Fibroblast of skin of scalp (primary cell): ENCODE measurements around the gene ARHGDIA.

Experiments used
- DNase-seq: peaks from one replicate; pipeline ENCODE4 v3.0.0-alpha.2; 2013

ARHGDIA gene

DNA sequence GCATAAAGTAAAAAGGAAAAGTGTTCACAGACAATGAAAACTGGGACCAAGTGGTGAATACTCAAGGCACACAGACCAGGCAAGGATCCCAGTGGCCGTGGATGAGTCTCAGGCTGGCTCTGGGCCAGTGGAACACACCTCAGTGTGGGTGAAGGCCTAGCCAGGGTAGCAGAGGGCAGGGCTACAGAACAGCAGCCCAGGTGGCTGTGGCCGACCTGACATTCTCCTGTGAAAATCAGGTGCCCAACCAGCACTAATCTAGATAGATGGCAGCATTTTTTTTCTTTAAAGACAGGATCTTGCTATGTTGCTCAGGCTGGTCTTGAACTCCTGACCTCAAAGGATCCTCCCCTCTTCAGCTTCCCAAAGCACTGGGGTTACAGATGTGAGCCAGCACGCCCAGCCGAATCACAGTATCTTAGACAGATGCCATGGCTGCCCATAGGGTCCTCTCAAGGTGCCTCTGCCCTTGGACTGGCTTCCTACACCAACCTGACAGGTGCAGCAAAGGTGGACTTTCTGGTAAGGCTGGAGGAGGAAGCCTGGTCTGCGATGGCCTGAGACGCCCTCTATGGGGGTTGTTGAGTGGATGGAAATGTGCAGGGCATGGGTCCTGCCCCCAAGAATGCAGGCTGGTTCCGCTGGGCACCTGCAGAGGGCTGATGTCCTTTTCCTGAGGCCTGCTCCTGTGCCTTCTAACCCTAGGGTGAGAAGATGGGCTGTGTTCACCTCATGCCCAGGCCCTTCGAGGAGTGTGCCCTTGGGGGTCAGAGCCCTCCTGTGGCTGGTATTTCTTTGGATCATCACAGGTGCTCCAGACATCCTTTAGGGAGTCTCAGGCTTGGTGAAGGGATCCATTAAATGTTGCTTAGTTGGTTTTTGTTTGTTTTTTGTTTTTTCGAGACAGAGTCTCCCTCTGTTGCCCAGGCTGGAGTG lies 7.0 kb downstream of the ARHGDIA start:
- DNase-seq = no peak

DNA sequence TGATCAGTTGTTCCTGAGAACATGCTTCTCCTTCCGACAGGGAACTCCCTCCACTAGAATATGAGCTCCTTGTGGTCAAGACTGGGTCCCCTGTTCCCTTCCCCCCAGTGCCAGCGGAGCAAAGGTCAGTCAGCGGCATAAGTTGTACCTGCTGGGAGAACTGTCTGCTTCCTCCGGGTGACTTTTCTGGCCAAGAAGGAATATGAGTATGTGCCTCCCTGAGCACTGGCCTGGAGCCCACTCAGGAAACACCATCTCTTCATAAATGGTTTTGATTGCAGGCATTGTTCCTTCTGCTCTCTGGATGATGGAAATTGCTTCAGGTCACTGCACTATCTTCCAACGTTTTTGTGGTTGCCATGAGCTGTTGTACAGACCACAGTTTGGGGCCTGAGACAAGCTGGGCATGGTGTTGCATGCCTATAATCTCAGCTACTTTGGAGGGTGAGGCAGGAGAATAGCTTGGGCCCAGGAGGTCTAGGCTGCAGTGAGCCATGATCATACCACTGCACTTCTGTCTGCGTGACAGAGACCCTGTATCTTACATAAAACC lies 7.9 kb downstream of the ARHGDIA start:
- no peak for DNase-seq

DNA sequence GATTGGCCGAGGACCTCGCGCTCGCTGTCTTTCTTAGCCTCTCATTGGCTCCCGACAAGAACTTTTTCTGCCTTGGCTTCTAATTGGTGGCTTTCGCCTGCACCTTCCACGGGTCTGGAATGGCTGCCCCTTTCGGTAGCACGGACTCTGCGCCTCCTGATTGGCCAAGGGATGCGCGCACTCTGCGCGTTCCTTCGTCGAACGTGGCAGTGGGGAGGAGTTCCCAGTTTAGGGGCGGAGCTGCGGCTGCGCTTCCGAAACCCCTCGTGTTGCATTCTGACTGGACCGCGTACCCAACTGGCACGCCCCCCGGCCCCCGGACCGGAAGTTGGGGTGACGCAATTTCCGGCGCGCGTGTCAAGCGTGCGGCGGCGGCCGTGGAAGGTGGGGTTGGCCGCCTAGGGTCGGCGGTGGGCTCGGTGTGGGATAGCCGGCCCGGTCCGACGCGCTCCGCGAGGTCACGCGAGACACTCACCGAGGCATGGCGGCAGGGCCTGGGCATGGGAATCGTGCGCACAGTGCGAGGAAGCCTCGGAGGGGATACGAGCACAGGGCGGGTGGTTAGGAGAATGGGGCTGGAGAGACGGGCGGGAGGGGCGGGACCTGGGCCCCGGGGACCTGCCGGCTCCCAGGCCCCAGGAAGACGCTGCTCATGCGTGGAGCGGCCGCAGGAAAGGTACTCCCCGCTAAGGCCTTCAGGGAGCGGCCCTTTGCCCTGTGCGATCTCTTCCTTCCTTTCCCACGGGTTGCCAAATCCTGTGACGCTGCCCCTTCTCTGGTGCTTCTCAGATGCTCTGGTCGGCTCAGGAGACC lies 10.2 kb downstream of the ARHGDIA start:
- peak; percentile 100 for DNase-seq

GRCh38 chr17:81859906-81860755 lies 11.0 kb downstream of the ARHGDIA start, which contains the start of gene P4HB:
TSS of gene P4HB (minus strand) at chr17:81860535. CDS start at chr17:81860471, 64 bp downstream.
- no peak for DNase-seq

DNA sequence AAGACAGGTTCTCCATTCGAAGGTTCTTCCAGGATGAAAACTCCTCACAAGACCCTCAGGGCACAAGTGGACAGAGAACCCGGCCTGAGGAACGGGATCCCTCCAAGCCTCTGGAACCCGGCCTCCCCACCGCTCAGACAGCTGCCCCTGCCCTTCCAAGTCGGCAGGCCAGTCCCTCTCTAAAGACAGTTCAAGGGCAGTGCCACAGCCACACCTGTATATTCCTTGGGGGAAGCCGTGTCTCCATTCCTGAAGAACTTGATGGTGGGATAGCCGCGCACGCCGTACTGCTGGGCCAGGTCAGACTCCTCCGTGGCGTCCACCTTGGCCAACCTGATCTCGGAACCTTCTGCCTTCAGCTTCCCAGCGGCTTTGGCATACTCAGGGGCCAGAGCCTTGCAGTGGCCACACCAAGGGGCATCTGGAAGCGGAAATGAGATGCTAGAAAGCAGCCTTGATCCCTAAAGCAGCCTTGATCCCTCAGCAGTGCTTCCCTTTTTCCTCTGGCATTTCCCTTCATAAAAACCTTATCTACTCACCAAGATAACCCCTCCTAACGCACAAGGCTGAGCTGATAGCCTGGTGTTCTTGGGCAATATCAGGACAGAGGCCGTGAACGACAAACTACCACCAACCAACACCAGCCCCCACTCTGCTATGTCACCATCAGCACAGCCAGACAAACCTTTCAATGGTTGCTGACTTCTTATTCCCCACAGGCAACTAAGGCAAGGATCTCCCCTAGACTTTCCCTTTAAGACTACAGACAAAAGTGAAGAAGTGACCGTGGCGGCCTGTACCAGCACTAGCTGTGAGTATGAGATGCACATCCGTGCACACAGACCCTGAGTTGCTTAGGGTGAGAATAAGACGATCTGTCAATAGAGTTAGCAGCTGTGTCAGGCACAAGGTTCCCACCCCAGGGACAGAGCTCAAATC lies 11.9 kb downstream of the ARHGDIA start:
- DNase-seq = no peak

DNA sequence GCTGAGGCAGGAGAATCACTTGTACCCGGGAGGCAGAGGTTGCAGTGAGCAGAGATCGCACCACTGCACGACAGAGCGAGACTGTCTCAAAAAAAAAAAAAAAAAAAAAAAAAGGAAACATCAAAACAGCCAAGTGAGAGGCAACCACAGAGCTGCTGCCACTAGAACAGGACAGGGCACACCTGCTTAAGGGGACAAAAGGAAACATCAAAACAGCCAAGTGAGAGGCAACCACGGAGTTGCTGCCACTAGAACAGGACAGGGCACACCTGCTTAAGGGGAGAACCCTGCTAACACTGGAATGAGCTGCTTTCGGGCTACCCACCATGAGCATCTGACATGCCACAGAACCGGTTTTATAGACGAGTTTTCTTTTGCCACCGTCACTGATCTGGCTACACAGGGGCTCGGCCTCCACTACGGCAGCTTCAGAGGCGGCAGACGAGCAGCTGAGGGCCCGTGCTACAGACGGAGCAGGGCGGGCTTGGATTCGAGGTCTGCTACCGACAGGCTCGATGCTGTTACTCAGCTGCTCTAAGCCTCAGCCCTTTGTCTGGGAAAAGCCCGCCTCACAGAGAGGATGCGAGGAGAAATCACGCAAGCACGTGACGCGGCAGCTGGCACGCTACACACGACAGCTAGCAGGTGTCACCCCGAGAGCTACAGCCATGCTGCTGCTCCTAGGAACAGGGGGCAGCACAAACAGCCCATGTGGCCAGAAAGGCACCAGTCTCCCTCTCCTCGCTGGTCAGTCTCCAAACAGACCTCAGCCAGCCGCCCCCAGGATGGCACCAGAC lies 12.8 kb downstream of the ARHGDIA start:
- no peak for DNase-seq

DNA sequence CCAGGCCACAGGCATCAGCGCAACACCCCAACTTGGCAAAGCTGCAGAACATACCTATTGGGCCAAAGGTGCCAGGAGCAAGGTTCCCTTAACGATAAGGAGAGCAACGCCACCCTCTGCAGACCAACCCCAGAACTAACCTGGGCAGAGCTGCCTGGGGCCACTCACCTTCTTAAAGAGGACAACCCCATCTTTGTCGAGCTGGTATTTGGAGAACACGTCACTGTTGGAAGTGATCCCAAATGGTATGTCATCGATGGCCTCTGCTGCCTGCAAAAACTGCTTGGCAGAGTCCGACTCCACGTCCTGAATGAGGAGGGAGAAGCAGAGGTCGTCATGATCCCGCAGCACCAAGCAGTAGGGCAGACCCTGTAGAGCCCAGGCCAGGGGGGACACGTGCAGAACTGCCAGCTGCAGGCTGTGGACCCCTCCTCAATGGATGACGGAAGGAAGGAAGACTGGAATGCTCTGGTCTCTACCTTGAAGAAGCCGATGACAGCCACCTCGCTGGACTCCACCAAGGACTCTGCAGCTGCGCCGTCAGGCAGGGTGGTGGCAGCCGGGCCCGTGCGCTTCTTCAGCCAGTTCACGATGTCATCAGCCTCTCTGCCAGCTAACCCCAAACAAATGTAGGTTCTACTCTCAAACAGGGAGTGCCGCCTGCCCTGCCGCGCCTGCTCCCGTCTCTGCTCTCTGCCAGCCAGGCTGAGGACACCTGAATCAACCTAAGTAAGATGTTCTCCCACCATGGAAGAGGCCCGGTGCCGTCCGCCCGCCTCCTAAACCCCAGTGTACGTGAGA lies 16.0 kb downstream of the ARHGDIA start:
- no peak for DNase-seq

GRCh38 chr17:81852237-81852636 lies 18.9 kb downstream of the ARHGDIA start:
- DNase-seq = no peak

GRCh38 chr17:81851423-81851822 lies 19.7 kb downstream of the ARHGDIA start:
- no peak for DNase-seq

- DNase-seq = no peak
Observed at GRCh38 chr17:81849457-81849856, 21.7 kb downstream of the ARHGDIA start.

DNA sequence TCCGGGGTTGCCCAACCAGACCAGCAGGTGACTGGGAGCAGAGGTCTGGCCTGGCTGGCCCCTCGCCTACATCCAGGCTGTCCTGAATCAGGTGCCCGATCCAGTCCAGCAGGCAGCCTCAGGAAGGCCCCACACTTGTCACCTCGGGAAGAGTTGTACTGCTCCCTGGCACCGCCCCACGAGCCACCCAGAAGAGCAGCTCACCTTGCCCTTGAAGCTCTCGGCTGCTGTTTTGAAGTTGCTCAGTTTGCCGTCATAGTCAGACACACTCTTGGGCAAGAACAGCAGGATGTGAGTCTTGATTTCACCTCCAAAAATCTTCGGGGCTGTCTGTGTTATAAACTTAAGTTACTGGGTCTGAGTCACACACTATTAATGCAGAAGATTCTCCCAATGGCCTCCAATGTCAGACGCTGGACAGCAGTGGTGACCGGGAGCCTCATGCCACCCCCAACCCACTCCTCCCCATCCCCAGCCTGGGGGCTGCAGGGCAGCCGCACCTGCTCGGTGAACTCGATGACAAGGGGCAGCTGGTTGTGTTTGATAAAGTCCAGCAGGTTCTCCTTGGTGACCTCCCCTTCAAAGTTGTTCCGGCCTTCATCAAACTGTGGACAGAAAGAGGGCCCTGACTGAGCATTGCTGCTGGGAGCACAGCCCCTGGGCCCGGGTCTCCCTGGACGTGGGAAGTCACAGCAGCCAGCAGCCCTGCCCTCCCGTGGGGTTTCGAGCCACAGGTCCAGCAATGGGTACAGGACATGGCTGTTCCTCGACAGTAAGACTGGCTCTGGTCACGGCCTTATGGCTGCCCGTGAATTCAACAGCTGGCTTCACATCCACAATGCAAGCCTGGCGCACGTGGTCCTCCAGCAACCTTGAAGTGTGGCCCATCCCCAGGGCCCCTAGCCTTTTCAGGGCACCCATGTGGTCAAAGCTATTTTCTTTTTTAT lies 24.1 kb downstream of the ARHGDIA start:
- DNase-seq = no peak

- no peak for DNase-seq
Observed at GRCh38 chr17:81845881-81846742, 25.0 kb downstream of the ARHGDIA start.

GRCh38 chr17:81845361-81845760 lies 25.8 kb downstream of the ARHGDIA start:
- no peak for DNase-seq

DNA sequence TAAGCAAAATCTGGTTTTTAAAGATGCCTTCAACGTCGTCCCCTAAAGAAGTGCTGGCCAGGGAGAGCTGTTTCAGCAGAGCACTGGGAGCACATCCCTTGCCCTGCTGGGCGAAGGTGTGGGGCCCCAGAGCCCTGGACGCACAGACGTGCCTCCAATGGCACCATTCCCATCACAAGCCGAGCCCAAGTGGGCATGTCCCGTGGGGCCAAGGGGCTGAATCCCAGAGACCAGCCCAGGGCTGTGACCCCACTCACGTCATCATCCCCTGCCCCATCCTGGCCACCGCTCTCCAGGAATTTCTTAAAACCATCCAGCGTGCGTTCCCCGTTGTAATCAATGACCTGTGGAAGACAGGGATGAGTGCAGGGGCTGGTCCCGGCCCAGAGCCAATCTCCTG lies 26.2 kb downstream of the ARHGDIA start:
- no peak for DNase-seq

- DNase-seq = no peak
Observed at GRCh38 chr17:81844327-81844851, 26.7 kb downstream of the ARHGDIA start.

- DNase-seq = no peak
Observed at GRCh38 chr17:81843713-81844326, 27.3 kb downstream of the ARHGDIA start.
